ENCODE measurements around the gene SULT1B1.

Gene SULT1B1

DNA sequence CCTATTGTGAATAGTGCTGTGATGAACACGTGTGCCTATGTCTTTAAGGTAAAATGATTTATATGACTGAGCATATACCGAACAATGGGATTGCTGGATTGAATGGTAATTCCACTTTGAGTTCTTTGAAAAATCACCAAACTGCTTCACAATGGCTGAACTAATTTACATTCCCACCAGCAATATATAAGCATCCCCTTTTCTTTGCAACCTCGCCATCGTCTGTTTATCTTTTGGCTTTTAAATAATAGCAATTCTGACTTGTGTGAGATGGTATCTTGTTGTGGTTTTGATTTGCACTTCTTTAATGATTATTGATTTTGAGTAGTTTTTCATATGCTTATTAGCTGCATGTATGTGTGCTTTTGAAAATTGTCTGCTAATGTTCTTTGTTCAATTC lies 75.6 kb downstream of the SULT1B1 start:
- Histone ChIP-seq H2BK15ac (replicated peaks; ENCODE audit: low read depth) (no peak overlapping the region), H2AK5ac (ENCODE audit: low read length) (no peak overlapping the region), H3K4me1 (ENCODE audit: control insufficient read depth, low read depth, low read length) (no peaks in the 10 kb centered on the region), H3K9ac (ENCODE audit: low read length) (no peak overlapping the region), H3K79me2 (ENCODE audit: control insufficient read depth, insufficient read depth, low read length) (no peaks in the 10 kb centered on the region), H3K23ac (ENCODE audit: low read length) (no peak overlapping the region), H3K36me3 (ENCODE audit: control insufficient read depth, insufficient read depth, low read length) (no peaks in the 10 kb centered on the region), H3K27ac (ENCODE audit: low read depth, low read length) (no peak overlapping the region), H3K56ac (ENCODE audit: low read length) (no peak overlapping the region), H3K4me3 (ENCODE audit: low read length) (no peak overlapping the region), H4K8ac (ENCODE audit: low read depth, low read length) (no peak overlapping the region), H2BK120ac (ENCODE audit: low read depth, low read length) (no peak overlapping the region), H4K5ac (ENCODE audit: low read length) (no peak overlapping the region), H3K27me3 (ENCODE audit: insufficient read depth, low read length, poor library complexity) (no peaks in the 10 kb centered on the region), H2BK5ac (ENCODE audit: low read length) (no peak overlapping the region), H3K4ac (ENCODE audit: low read depth, low read length) (no peak overlapping the region), H3K4me2 (ENCODE audit: low read length) (no peak overlapping the region), H3K18ac (ENCODE audit: low read length) (no peak overlapping the region), H3K79me1 (ENCODE audit: low read length) (no peaks in the 10 kb centered on the region)
- DNase-seq = no peak
- WGBS (ENCODE audit: extremely low coverage, insufficient coverage, low lambda C conversion rate) = no CpG with 5 or more reads among the region's 4 CpGs

Measured in mesendoderm (in vitro differentiated cells).